ENCODE results near the gene ABLIM1. TPM values are rescaled to one million over a fixed set of nuclear protein-coding genes. Genes with fewer than 3 reads are reported as not detected.

ABLIM1 gene
- total and polyA plus RNA-seq, 2 experiments from 2014 or later: 21.9 to 45.1 TPM

DNA sequence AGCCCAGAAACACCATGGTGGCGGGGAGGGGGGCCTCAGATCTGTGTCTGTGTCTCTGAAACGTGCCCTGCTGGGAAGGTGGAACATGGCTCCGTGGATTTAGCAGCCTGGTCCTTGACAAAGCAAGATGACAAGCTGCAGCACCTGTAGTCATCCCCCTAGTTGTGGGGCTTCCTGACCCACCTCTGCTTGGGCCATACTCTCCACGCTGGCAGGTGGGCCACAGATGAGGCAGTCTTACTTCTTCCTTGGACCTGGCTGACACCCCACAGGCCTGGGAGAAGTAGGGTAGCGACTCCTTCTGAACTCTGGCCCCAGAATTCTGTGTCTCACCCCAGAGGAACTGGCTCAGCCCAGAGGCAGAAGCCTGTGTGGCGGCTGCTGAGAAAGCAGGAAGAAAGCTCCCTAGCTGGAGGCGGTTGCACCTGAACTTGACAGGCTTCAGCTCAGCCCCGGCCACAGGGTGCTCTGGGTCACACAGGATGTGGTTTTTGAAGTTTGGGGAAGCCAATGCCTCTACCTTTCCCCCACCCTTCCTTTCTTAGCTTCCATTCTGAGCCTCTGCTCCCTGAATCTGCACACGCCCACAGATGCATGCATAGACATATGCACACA lies 113.9 kb downstream of the ABLIM1 start:
- H3K27me3 Mint-ChIP-seq (ENCODE audit: insufficient read depth, low read depth, poor library complexity): peaks cover 15% of the 10 kb centered on the region

GRCh38 chr10:114543456-114543855 lies 114.6 kb downstream of the ABLIM1 start:
- H2AFZ ChIP-seq: no peak overlapping the region
- H3K9me2 ChIP-seq (ENCODE audit: insufficient read depth): no peaks in the 10 kb centered on the region; the same call in 1 of the 2 replicates
- no peaks in the 10 kb centered on the region for H3F3A ChIP-seq (replicated peaks; ENCODE audit: low read depth)
- no peaks in the 10 kb centered on the region; the same call in 2 of the 3 replicates for H3K36me3 Mint-ChIP-seq (ENCODE audit: low read depth)
- no peak overlapping the region for H3K4me3 ChIP-seq
- H3K4me1 Mint-ChIP-seq: peaks cover 14% of the 10 kb centered on the region; the same call in 2 of the 3 replicates
- H3K4me2 ChIP-seq: no peak overlapping the region
- peaks cover 18% of the 10 kb centered on the region for H3K4me1 ChIP-seq (ENCODE audit: insufficient read depth)
- no peak overlapping the region for H3K27ac Mint-ChIP-seq
- H3K27me3 ChIP-seq (ENCODE audit: insufficient read depth): peaks cover 17% of the 10 kb centered on the region
- H3K9me3 Mint-ChIP-seq: no peaks in the 10 kb centered on the region; the same call in 2 of the 3 replicates
- no peak overlapping the region for H3K4me3 Mint-ChIP-seq
- ATAC-seq: no peak
- no peak overlapping the region for H3K27ac ChIP-seq (ENCODE audit: low read depth)
- DNase-seq (ENCODE audit: low spot score): no peak
- peaks cover 21% of the 10 kb centered on the region for H3K27me3 Mint-ChIP-seq (ENCODE audit: insufficient read depth, low read depth, poor library complexity)
- no peaks in the 10 kb centered on the region for H3K36me3 ChIP-seq (ENCODE audit: insufficient read depth)
- H4K20me1 ChIP-seq (replicated peaks; ENCODE audit: insufficient read depth): no peaks in the 10 kb centered on the region; the same call in 1 of the 2 replicates
- no peaks in the 10 kb centered on the region for H3K79me2 ChIP-seq (replicated peaks; ENCODE audit: insufficient read depth)
- TF ChIP-seq ZNF114 (CRISPR knock-in tag; IDR thresholded peaks at IDR 0.05) (no peak), ZNF331 (CRISPR knock-in tag; IDR thresholded peaks at IDR 0.05; ENCODE audit: low read depth) (no peak), EZH2phosphoT487 (IDR thresholded peaks at IDR 0.05; ENCODE audit: unreplicated experiment) (no peak), POLR2AphosphoS5 (IDR thresholded peaks at IDR 0.05; ENCODE audit: low read depth) (no peak), NANOG (IDR thresholded peaks at IDR 0.05; ENCODE audit: borderline replicate concordance) (no peak), STAT1 (IDR thresholded peaks at IDR 0.05; ENCODE audit: unreplicated experiment) (no peak), ETS1 (IDR thresholded peaks at IDR 0.05) (no peak)
- TF ChIP-seq, protein P1, sequence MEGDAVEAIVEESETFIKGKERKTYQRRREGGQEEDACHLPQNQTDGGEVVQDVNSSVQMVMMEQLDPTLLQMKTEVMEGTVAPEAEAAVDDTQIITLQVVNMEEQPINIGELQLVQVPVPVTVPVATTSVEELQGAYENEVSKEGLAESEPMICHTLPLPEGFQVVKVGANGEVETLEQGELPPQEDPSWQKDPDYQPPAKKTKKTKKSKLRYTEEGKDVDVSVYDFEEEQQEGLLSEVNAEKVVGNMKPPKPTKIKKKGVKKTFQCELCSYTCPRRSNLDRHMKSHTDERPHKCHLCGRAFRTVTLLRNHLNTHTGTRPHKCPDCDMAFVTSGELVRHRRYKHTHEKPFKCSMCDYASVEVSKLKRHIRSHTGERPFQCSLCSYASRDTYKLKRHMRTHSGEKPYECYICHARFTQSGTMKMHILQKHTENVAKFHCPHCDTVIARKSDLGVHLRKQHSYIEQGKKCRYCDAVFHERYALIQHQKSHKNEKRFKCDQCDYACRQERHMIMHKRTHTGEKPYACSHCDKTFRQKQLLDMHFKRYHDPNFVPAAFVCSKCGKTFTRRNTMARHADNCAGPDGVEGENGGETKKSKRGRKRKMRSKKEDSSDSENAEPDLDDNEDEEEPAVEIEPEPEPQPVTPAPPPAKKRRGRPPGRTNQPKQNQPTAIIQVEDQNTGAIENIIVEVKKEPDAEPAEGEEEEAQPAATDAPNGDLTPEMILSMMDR (conservative IDR thresholded peaks at IDR 0.05; ENCODE audit: low read depth in 2 of 2): no peak
- TF ChIP-seq, protein P2, sequence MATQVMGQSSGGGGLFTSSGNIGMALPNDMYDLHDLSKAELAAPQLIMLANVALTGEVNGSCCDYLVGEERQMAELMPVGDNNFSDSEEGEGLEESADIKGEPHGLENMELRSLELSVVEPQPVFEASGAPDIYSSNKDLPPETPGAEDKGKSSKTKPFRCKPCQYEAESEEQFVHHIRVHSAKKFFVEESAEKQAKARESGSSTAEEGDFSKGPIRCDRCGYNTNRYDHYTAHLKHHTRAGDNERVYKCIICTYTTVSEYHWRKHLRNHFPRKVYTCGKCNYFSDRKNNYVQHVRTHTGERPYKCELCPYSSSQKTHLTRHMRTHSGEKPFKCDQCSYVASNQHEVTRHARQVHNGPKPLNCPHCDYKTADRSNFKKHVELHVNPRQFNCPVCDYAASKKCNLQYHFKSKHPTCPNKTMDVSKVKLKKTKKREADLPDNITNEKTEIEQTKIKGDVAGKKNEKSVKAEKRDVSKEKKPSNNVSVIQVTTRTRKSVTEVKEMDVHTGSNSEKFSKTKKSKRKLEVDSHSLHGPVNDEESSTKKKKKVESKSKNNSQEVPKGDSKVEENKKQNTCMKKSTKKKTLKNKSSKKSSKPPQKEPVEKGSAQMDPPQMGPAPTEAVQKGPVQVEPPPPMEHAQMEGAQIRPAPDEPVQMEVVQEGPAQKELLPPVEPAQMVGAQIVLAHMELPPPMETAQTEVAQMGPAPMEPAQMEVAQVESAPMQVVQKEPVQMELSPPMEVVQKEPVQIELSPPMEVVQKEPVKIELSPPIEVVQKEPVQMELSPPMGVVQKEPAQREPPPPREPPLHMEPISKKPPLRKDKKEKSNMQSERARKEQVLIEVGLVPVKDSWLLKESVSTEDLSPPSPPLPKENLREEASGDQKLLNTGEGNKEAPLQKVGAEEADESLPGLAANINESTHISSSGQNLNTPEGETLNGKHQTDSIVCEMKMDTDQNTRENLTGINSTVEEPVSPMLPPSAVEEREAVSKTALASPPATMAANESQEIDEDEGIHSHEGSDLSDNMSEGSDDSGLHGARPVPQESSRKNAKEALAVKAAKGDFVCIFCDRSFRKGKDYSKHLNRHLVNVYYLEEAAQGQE (IDR thresholded peaks at IDR 0.05; ENCODE audit: unreplicated experiment): no peak

More for the DNA sequence above, 113.9 kb downstream of the ABLIM1 start:
- peaks cover 11% of the 10 kb centered on the region for H3K27me3 ChIP-seq (ENCODE audit: insufficient read depth)
- H3K4me3 ChIP-seq: no peak overlapping the region
- TF ChIP-seq EZH2 (IDR thresholded peaks at IDR 0.05; ENCODE audit: low read depth, unreplicated experiment): no peak
- TF ChIP-seq STAT1 (IDR thresholded peaks at IDR 0.05; ENCODE audit: unreplicated experiment): no peak
- no peak for TF ChIP-seq ZNF331 (CRISPR knock-in tag; IDR thresholded peaks at IDR 0.05; ENCODE audit: low read depth)
- no peak for TF ChIP-seq POLR2AphosphoS5 (IDR thresholded peaks at IDR 0.05; ENCODE audit: low read depth)
- TF ChIP-seq, protein P1 (conservative IDR thresholded peaks at IDR 0.05; ENCODE audit: low read depth in 2 of 2): no peak
- TF ChIP-seq ETS1 (IDR thresholded peaks at IDR 0.05): no peak
- Mint-ChIP-seq H3K9me3 (no peaks in the 10 kb centered on the region; the same call in 2 of the 3 replicates), H3K36me3 (ENCODE audit: low read depth) (no peaks in the 10 kb centered on the region; the same call in 2 of the 3 replicates), H3K4me3 (no peak overlapping the region), H3K27ac (no peak overlapping the region), H3K4me1 (peaks cover 7% of the 10 kb centered on the region; the same call in 2 of the 3 replicates)
- no peak for DNase-seq (ENCODE audit: low spot score)
- no peaks in the 10 kb centered on the region for H3K79me2 ChIP-seq (replicated peaks; ENCODE audit: insufficient read depth)
- H3K27ac ChIP-seq (ENCODE audit: low read depth): no peak overlapping the region
- H3K4me2 ChIP-seq: no peak overlapping the region
- peaks cover 11% of the 10 kb centered on the region for H3K4me1 ChIP-seq (ENCODE audit: insufficient read depth)
- H2AFZ ChIP-seq: no peak overlapping the region
- no peaks in the 10 kb centered on the region; the same call in 1 of the 2 replicates for H3K9me2 ChIP-seq (ENCODE audit: insufficient read depth)
- H3F3A ChIP-seq (replicated peaks; ENCODE audit: low read depth): no peaks in the 10 kb centered on the region
- no peaks in the 10 kb centered on the region; the same call in 1 of the 2 replicates for H4K20me1 ChIP-seq (replicated peaks; ENCODE audit: insufficient read depth)
- no peak for ATAC-seq
- no peaks in the 10 kb centered on the region for H3K36me3 ChIP-seq (ENCODE audit: insufficient read depth)
